ENCODE measurements around the gene UBAP2.

DNA sequence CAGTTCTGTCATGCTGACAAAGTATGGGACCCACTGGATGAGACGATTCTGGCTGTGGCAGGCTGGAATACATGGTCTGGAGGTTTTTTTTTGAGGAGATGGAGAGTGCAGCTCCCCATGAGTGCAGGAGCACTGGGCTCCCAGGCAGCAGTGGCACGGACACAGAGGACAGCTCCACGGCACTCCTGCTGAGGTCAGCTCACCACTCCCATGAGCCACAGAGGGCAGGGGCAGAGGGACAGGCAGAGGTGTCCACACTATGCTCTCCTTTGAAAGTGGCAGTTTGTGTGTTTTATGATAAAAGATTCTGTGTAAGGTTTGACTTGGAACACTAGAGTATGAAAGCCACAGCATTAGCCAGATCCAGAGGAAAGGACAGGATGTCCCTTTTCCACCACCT, 117.4 kb downstream of the UBAP2 start:
- TF ChIP-seq, protein P1, sequence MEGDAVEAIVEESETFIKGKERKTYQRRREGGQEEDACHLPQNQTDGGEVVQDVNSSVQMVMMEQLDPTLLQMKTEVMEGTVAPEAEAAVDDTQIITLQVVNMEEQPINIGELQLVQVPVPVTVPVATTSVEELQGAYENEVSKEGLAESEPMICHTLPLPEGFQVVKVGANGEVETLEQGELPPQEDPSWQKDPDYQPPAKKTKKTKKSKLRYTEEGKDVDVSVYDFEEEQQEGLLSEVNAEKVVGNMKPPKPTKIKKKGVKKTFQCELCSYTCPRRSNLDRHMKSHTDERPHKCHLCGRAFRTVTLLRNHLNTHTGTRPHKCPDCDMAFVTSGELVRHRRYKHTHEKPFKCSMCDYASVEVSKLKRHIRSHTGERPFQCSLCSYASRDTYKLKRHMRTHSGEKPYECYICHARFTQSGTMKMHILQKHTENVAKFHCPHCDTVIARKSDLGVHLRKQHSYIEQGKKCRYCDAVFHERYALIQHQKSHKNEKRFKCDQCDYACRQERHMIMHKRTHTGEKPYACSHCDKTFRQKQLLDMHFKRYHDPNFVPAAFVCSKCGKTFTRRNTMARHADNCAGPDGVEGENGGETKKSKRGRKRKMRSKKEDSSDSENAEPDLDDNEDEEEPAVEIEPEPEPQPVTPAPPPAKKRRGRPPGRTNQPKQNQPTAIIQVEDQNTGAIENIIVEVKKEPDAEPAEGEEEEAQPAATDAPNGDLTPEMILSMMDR (IDR thresholded peaks at IDR 0.05) = no peak
- no peak for TF ChIP-seq POLR2A (IDR thresholded peaks at IDR 0.05)
